CD4-positive, alpha-beta memory T cell (primary cell): Measurements from ENCODE around the gene EIF3B. TPM values are rescaled to one million over a fixed set of nuclear protein-coding genes. Genes with fewer than 3 reads are reported as not detected.
A peak's percentile ranks its signal among the peaks of the same experiment; 100 is the strongest.

Experiments used
- CTCF ChIA-PET: fragments of 350-600 bp; sonication (Branson Sonifier 250); formaldehyde crosslinking; loops from one replicate; lab custom pipeline; 2021; ENCODE audit warnings: inconsistent platforms; ENCODE audit not compliant: partially characterized antibody; lab: Charles Lee
- POLR2A ChIA-PET: fragments of 350-600 bp; sonication (Branson Sonifier 250); formaldehyde crosslinking; loops from one replicate; lab custom pipeline; 2021; ENCODE audit not compliant: partially characterized antibody; lab: Charles Lee
- DNase-seq, 5 donors: peaks; one replicate each; pipeline versions ENCODE4 v3.0.0 to v3.0.0-alpha.2; 2020 to 2022; ENCODE audit warnings: mixed read lengths in 1 of 5
- H3K27ac ChIP-seq: one replicate; pipeline ENCODE4 v1.7.0; 2013; ENCODE audit warnings: low read depth, low read length
- H3K27me3 ChIP-seq: 2 replicates; pipeline ENCODE4 v1.7.0; 2013; ENCODE audit warnings: mild to moderate bottlenecking, low read length, moderate library complexity; ENCODE audit not compliant: insufficient read depth
- H3K36me3 ChIP-seq: 2 replicates; pipeline ENCODE4 v1.7.0; 2013; ENCODE audit warnings: mild to moderate bottlenecking, low read length, moderate library complexity; ENCODE audit not compliant: insufficient read depth
- H3K4me1 ChIP-seq: 2 replicates; pipeline ENCODE4 v1.7.0; 2013; ENCODE audit warnings: mild to moderate bottlenecking, low read length, moderate library complexity; ENCODE audit not compliant: insufficient read depth
- H3K4me3 ChIP-seq, 2 donors: one replicate each; pipeline ENCODE4 v1.7.0; 2013; ENCODE audit warnings: low read length in 2 of 2, mild to moderate bottlenecking in 1 of 2
- H3K9me3 ChIP-seq, 2 donors: one replicate each; pipeline ENCODE4 v1.7.0; 2013; ENCODE audit warnings: low read length in 2 of 2, control low read depth in 1 of 2; ENCODE audit not compliant: control insufficient read depth in 1 of 2
- H3K27ac Mint-ChIP-seq, 7 donors: one replicate each; pipeline ENCODE4 v1.8.0; 2020 to 2021; ENCODE audit warnings: mixed read lengths in 7 of 7, mild to moderate bottlenecking in 6 of 7, inconsistent platforms in 3 of 7, moderate library complexity in 3 of 7
- H3K27me3 Mint-ChIP-seq, 2 donors: one replicate each; pipeline ENCODE4 v1.8.0; 2020 to 2021; ENCODE audit warnings: mixed read lengths in 2 of 2
- H3K36me3 Mint-ChIP-seq, 2 donors: one replicate each; pipeline ENCODE4 v1.8.0; 2020 to 2021; ENCODE audit warnings: mixed read lengths in 2 of 2, inconsistent platforms in 1 of 2, mild to moderate bottlenecking in 1 of 2
- H3K4me1 Mint-ChIP-seq, 4 donors: one replicate each; pipeline ENCODE4 v1.8.0; 2020 to 2021; ENCODE audit warnings: mixed read lengths in 4 of 4, mild to moderate bottlenecking in 1 of 4
- H3K4me3 Mint-ChIP-seq, 8 donors: one replicate each; pipeline ENCODE4 v1.8.0; 2020 to 2021; ENCODE audit warnings: mixed read lengths in 8 of 8, mild to moderate bottlenecking in 7 of 8, moderate library complexity in 6 of 8, inconsistent platforms in 3 of 8
- H3K9me3 Mint-ChIP-seq, 8 donors: one replicate each; pipeline ENCODE4 v1.8.0; 2020 to 2021; ENCODE audit warnings: mixed read lengths in 8 of 8, mild to moderate bottlenecking in 5 of 8, inconsistent platforms in 3 of 8, moderate library complexity in 1 of 8
- intact Hi-C: fragments of 100-400 bp; cut with micrococcal nuclease; formaldehyde crosslinking; loops from one replicate; pipeline ENCODE4 v1.15.1; 2023
- polyA plus RNA-seq, 2 donors: library from polyadenylated mRNA; unstranded; fragments of 300-500 nt; fragmentation: Illumina TruSeq; gene quantifications; one replicate each; pipeline ENCODE4 v1.2.3, GENCODE V29; 2021
- total RNA-seq, 2 experiments: library from RNA; stranded (reverse); gene quantifications; one replicate each; pipeline ENCODE4 v1.2.3, GENCODE V29; 2021

Gene EIF3B
- total and polyA plus RNA-seq, 4 experiments from 2014 or later, result 78.7 to 138 (median 131) TPM

- Histone ChIP-seq H3K27me3 (no peaks in the 10 kb centered on the region), H3K4me3 (peak overlapping the region; percentile 67 to 90), H3K9me3 (no peaks in the 10 kb centered on the region), H3K27ac (peak overlapping the region; percentile 95), H3K4me1 (peaks cover 54% of the 10 kb centered on the region), H3K36me3 (peaks cover 5% of the 10 kb centered on the region)
- H3K4me1 Mint-ChIP-seq, result peaks cover 28 to 61% (median 47%) of the 10 kb centered on the region in 4 donors
- H3K4me3 Mint-ChIP-seq, result peak overlapping the region; percentile 75 to 89 (median 87)
- CTCF ChIA-PET, result interaction anchor here (0.8 to 1.9 kb wide), 5 partner anchors 8 to 777 kb away, joined by 3 to 4 read pairs (median 3); partner anchors contain the start of gene CHST12
- peaks cover 13 to 32% of the 10 kb centered on the region in 2 donors for H3K36me3 Mint-ChIP-seq
- H3K27ac Mint-ChIP-seq, result peak overlapping the region; percentile 71 to 91 (median 79)
- DNase-seq, result no peak
- POLR2A ChIA-PET, result interaction anchor here (3.0 to 3.4 kb wide), 2 partner anchors 49 to 785 kb away, joined by 12 to 52 read pairs; partner anchors contain the start of genes CHST12 and PSMG3
- no peaks in the 10 kb centered on the region for H3K27me3 Mint-ChIP-seq
- intact Hi-C loops, result no loop called here
- no peaks in the 10 kb centered on the region for H3K9me3 Mint-ChIP-seq
Observed at GRCh38 chr7:2355705-2356008, 1.0 kb downstream of the EIF3B start.

GRCh38 chr7:2357165-2357564, 2.5 kb downstream of the EIF3B start:
- Mint-ChIP-seq H3K36me3 (peaks cover 16 to 39% of the 10 kb centered on the region in 2 donors), H3K4me3 (peak overlapping the region; percentile 17 to 89 (median 58)), H3K9me3 (no peaks in the 10 kb centered on the region), H3K4me1 (peaks cover 30 to 63% (median 48%) of the 10 kb centered on the region in 4 donors), H3K27me3 (no peaks in the 10 kb centered on the region), H3K27ac (peak overlapping the region in 6 of 7 donors; percentile 5 to 79 (median 45))
- peaks cover 9% of the 10 kb centered on the region for H3K36me3 ChIP-seq
- CTCF ChIA-PET, result no interaction called here
- POLR2A ChIA-PET, result no interaction called here
- intact Hi-C loops, result no loop called here
- H3K27me3 ChIP-seq, result no peaks in the 10 kb centered on the region
- no peak overlapping the region for H3K4me3 ChIP-seq
- no peak for DNase-seq
- no peak overlapping the region for H3K27ac ChIP-seq
- H3K9me3 ChIP-seq, result no peaks in the 10 kb centered on the region
- peaks cover 54% of the 10 kb centered on the region for H3K4me1 ChIP-seq

- Histone ChIP-seq H3K27ac (no peak overlapping the region), H3K4me3 (no peak overlapping the region), H3K27me3 (no peaks in the 10 kb centered on the region), H3K9me3 (no peaks in the 10 kb centered on the region), H3K36me3 (peaks cover 13% of the 10 kb centered on the region), H3K4me1 (peaks cover 54% of the 10 kb centered on the region)
- H3K4me1 Mint-ChIP-seq, result peaks cover 30 to 63% (median 48%) of the 10 kb centered on the region in 4 donors
- H3K36me3 Mint-ChIP-seq, result peaks cover 19 to 43% of the 10 kb centered on the region in 2 donors
- no peaks in the 10 kb centered on the region for H3K27me3 Mint-ChIP-seq
- no peaks in the 10 kb centered on the region for H3K9me3 Mint-ChIP-seq
- CTCF ChIA-PET, result interaction anchor here (1.4 kb wide), 1 partner anchor 10 kb away, joined by 4 read pairs; no protein-coding TSS in a partner anchor
- H3K4me3 Mint-ChIP-seq, result peak overlapping the region; percentile 17 to 89 (median 40)
- peak overlapping the region in 6 of 7 donors; percentile 12 to 84 (median 48) for H3K27ac Mint-ChIP-seq
- DNase-seq, result no peak
- intact Hi-C loops, result no loop called here
- POLR2A ChIA-PET, result no interaction called here
Observed at GRCh38 chr7:2357571-2357970, 2.9 kb downstream of the EIF3B start.

GRCh38 chr7:2358968-2359527, 4.4 kb downstream of the EIF3B start:
- Histone ChIP-seq H3K4me1 (peaks cover 46% of the 10 kb centered on the region), H3K4me3 (no peak overlapping the region), H3K27me3 (no peaks in the 10 kb centered on the region), H3K27ac (no peak overlapping the region), H3K9me3 (no peaks in the 10 kb centered on the region), H3K36me3 (peaks cover 25% of the 10 kb centered on the region)
- intact Hi-C loops, result no loop called here
- peaks cover 30 to 56% of the 10 kb centered on the region in 2 donors for H3K36me3 Mint-ChIP-seq
- H3K27ac Mint-ChIP-seq, result peak overlapping the region in 4 of 7 donors; percentile 1 to 75 (median 52)
- DNase-seq, result no peak
- ChIA-PET POLR2A (no interaction called here), CTCF (interaction anchor here (1.2 to 1.4 kb wide), 2 partner anchors 11 to 73 kb away, joined by 4 read pairs; no protein-coding TSS in a partner anchor)
- H3K4me1 Mint-ChIP-seq, result peaks cover 30 to 56% (median 45%) of the 10 kb centered on the region in 4 donors
- no peaks in the 10 kb centered on the region for H3K9me3 Mint-ChIP-seq
- no peaks in the 10 kb centered on the region for H3K27me3 Mint-ChIP-seq
- peak overlapping the region in 5 of 8 donors; percentile 3 to 45 (median 36) for H3K4me3 Mint-ChIP-seq

GRCh38 chr7:2359610-2360009, 5.0 kb downstream of the EIF3B start:
- DNase-seq, result no peak
- no peaks in the 10 kb centered on the region for H3K27me3 Mint-ChIP-seq
- H3K36me3 ChIP-seq, result peaks cover 31% of the 10 kb centered on the region
- no peak overlapping the region for H3K27ac ChIP-seq
- CTCF ChIA-PET, result interaction anchor here (1.2 to 1.6 kb wide), 2 partner anchors 72 kb away, joined by 4 to 5 read pairs; no protein-coding TSS in a partner anchor
- POLR2A ChIA-PET, result no interaction called here
- intact Hi-C loops, result no loop called here
- H3K27ac Mint-ChIP-seq, result peak overlapping the region in 3 of 7 donors; percentile 1 to 41 (median 31)
- H3K9me3 ChIP-seq, result no peaks in the 10 kb centered on the region
- peaks cover 46% of the 10 kb centered on the region for H3K4me1 ChIP-seq
- H3K4me3 Mint-ChIP-seq, result peak overlapping the region in 5 of 8 donors; percentile 3 to 45 (median 41)
- H3K27me3 ChIP-seq, result no peaks in the 10 kb centered on the region
- H3K36me3 Mint-ChIP-seq, result peaks cover 36 to 57% of the 10 kb centered on the region in 2 donors
- H3K9me3 Mint-ChIP-seq, result no peaks in the 10 kb centered on the region
- no peak overlapping the region for H3K4me3 ChIP-seq
- peaks cover 30 to 51% (median 40%) of the 10 kb centered on the region in 4 donors for H3K4me1 Mint-ChIP-seq

GRCh38 chr7:2360796-2361195, 6.2 kb downstream of the EIF3B start:
- Histone ChIP-seq H3K4me1 (peaks cover 41% of the 10 kb centered on the region), H3K27ac (no peak overlapping the region), H3K9me3 (no peaks in the 10 kb centered on the region), H3K27me3 (no peaks in the 10 kb centered on the region), H3K36me3 (peaks cover 42% of the 10 kb centered on the region), H3K4me3 (no peak overlapping the region)
- CTCF ChIA-PET, result interaction anchor here (0.6 to 1.6 kb wide), 2 partner anchors 13 to 71 kb away, joined by 3 to 5 read pairs; no protein-coding TSS in a partner anchor
- H3K27ac Mint-ChIP-seq, result peak overlapping the region in 1 of 7 donors; percentile 42
- POLR2A ChIA-PET, result interaction anchor here (1.7 kb wide), 1 partner anchor 10 kb away, joined by 3 read pairs; no protein-coding TSS in a partner anchor
- peaks cover 44 to 67% of the 10 kb centered on the region in 2 donors for H3K36me3 Mint-ChIP-seq
- no peaks in the 10 kb centered on the region for H3K9me3 Mint-ChIP-seq
- intact Hi-C loops, result no loop called here
- DNase-seq, result no peak
- H3K4me1 Mint-ChIP-seq, result peaks cover 29 to 49% (median 38%) of the 10 kb centered on the region in 4 donors
- H3K4me3 Mint-ChIP-seq, result no peak overlapping the region
- no peaks in the 10 kb centered on the region for H3K27me3 Mint-ChIP-seq

- no peak overlapping the region for H3K27ac Mint-ChIP-seq
- peaks cover 52 to 78% of the 10 kb centered on the region in 2 donors for H3K36me3 Mint-ChIP-seq
- POLR2A ChIA-PET, result interaction anchor here (2.7 kb wide), 1 partner anchor 8 kb away, joined by 7 read pairs; the partner anchor contains the start of gene EIF3B
- no peak for DNase-seq
- peaks cover 21 to 32% (median 26%) of the 10 kb centered on the region in 4 donors for H3K4me1 Mint-ChIP-seq
- CTCF ChIA-PET, result no interaction called here
- Histone ChIP-seq H3K9me3 (no peaks in the 10 kb centered on the region), H3K27me3 (no peaks in the 10 kb centered on the region), H3K27ac (no peak overlapping the region), H3K4me3 (no peak overlapping the region), H3K36me3 (peaks cover 57% of the 10 kb centered on the region), H3K4me1 (peaks cover 24% of the 10 kb centered on the region)
- H3K4me3 Mint-ChIP-seq, result no peak overlapping the region
- intact Hi-C loops, result no loop called here
- H3K9me3 Mint-ChIP-seq, result no peaks in the 10 kb centered on the region
- H3K27me3 Mint-ChIP-seq, result no peaks in the 10 kb centered on the region
Observed at GRCh38 chr7:2362385-2363088, 7.9 kb downstream of the EIF3B start.
